HUES6 (cell line): ENCODE measurements around the gene CEP164.

Source experiments
- H3K27ac ChIP-seq: 2 replicates; pipeline ENCODE4 v1.7.0; 2013; ENCODE audit warnings: low read depth, mild to moderate bottlenecking, low read length, inconsistent platforms
- H3K27me3 ChIP-seq: 2 replicates; pipeline ENCODE4 v1.6.1; 2013; ENCODE audit warnings: low read length; ENCODE audit not compliant: control insufficient read depth, insufficient read depth
- H3K36me3 ChIP-seq: 2 replicates; pipeline ENCODE4 v1.6.1; 2013; ENCODE audit warnings: low read length; ENCODE audit not compliant: control insufficient read depth, insufficient read depth
- H3K4me1 ChIP-seq: 2 replicates; pipeline ENCODE4 v1.6.1; 2013; ENCODE audit warnings: low read length; ENCODE audit not compliant: control insufficient read depth, insufficient read depth
- H3K4me3 ChIP-seq: 2 replicates; pipeline ENCODE4 v1.5.1; 2013; ENCODE audit warnings: low read depth, low read length
- H3K9ac ChIP-seq: one replicate; pipeline ENCODE4 v1.6.1; 2013; ENCODE audit warnings: mild to moderate bottlenecking, low read length
- H3K9me3 ChIP-seq: 2 replicates; pipeline ENCODE4 v1.6.1; 2013; ENCODE audit warnings: low read depth, low read length; ENCODE audit not compliant: control insufficient read depth, insufficient read depth

The CEP164 gene

DNA sequence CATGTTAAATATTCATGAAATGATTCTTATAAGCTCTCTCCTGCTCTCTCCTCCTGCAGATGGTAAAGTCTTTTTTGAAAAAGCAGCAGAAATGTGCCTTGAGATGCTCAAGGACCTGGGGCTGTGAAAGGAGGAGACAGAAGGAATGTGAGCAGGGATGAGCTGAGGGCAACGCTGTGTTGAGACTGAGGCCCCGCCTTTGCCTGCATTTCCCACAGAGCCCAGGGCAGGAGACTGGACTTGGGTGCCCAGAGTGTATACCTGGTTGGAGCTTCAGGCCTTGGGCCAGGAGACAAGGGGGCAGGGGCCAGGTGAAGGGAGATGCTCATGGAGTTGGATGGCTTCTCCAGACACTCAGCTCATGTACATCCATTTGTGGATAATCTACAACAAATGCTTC, 39.2 kb downstream of the CEP164 start:
- Histone ChIP-seq H3K27me3 (no peaks in the 10 kb centered on the region), H3K4me1 (no peaks in the 10 kb centered on the region), H3K9me3 (no peaks in the 10 kb centered on the region), H3K27ac (no peak overlapping the region), H3K4me3 (no peak overlapping the region), H3K9ac (no peak overlapping the region), H3K36me3 (peaks cover 51% of the 10 kb centered on the region)

DNA sequence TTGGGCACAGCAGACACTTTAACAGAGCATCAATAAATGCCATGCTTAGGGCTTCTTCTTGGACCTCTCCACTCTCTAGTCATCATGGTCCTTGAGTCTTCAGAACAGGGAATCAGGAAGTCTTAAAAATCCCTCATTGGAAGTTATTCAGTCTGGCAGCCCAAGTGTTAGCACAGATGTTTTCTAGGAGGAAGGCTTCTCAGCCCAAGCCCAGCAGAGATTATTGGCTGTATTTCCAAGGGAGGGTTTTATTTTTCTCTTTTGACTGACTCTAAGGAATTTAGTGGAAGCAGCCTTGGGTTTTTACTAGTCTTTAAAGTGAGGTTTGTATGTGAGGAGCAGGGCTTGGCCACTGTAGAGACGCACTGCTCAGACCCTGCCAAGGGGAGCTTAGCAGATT, 41.9 kb downstream of the CEP164 start:
- H3K4me1 ChIP-seq: no peaks in the 10 kb centered on the region
- H3K36me3 ChIP-seq: peaks cover 42% of the 10 kb centered on the region

DNA sequence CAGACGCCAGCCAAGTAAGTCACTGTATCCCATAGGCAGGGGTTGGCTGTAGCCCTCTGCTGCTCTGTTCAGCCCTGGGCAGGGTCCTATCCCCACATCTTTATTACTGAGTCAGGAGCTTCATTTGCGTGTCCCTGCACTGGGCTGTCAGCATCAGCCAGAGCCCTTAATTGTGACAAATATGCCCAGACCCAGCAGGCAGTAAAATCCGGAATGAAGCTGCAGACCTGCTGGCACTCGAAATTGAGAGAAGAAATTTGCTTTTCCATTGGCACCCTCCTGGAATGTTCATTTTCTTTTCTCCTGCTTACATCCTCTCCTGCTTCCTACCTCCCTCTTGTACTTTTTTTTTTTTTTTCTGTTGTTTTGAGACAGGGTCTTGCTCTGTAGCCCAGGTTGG, 43.8 kb downstream of the CEP164 start:
- Histone ChIP-seq H3K9me3 (no peaks in the 10 kb centered on the region), H3K36me3 (peaks cover 54% of the 10 kb centered on the region), H3K27me3 (no peaks in the 10 kb centered on the region), H3K4me1 (no peaks in the 10 kb centered on the region), H3K27ac (no peak overlapping the region), H3K4me3 (no peak overlapping the region), H3K9ac (no peak overlapping the region)

More for the DNA sequence above, 41.9 kb downstream of the CEP164 start:
- H3K27me3 ChIP-seq: no peaks in the 10 kb centered on the region
- no peak overlapping the region for H3K4me3 ChIP-seq
- H3K9ac ChIP-seq: no peak overlapping the region
- no peaks in the 10 kb centered on the region for H3K9me3 ChIP-seq
- H3K27ac ChIP-seq: no peak overlapping the region

DNA sequence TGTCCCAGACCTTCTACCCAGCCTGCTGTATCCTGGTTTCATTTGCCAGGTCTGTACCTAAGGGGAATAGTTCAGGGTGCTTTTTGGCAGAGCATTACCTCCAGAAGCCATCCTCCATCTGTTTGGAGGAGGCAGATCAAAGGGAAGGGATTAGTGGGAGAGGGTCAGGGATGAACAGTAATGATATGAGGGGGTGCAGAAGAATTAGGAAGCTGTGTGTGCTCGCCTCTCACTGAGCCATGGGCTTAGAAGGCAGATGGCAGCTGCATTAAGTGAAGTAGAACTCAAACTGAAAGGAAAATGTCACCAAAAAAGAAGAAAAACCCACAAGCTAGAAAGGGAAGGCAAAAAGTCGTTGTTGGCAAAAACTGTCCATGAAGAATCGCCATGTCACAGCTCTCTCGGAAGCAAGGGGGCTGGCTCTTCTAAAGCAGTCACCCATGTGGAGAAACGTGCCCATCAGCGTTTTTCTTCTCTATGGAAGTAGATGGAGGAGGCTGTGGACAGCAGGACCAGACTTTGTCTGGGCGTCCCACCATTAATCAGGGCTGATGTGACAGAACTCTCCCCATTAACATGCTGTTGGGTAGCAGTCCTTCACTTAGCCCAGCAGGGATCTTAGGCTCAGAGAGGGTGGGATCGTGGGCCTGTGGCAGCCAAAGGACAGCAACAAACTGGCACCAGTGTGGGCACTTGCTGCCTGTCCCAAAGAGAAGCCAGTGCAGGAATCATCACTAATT, 46.8 kb downstream of the CEP164 start:
- H3K9me3 ChIP-seq: no peaks in the 10 kb centered on the region
- no peak overlapping the region for H3K27ac ChIP-seq
- peaks cover 46% of the 10 kb centered on the region for H3K36me3 ChIP-seq
- H3K4me3 ChIP-seq: no peak overlapping the region
- H3K9ac ChIP-seq: no peak overlapping the region
- no peaks in the 10 kb centered on the region for H3K4me1 ChIP-seq
- no peaks in the 10 kb centered on the region for H3K27me3 ChIP-seq

DNA sequence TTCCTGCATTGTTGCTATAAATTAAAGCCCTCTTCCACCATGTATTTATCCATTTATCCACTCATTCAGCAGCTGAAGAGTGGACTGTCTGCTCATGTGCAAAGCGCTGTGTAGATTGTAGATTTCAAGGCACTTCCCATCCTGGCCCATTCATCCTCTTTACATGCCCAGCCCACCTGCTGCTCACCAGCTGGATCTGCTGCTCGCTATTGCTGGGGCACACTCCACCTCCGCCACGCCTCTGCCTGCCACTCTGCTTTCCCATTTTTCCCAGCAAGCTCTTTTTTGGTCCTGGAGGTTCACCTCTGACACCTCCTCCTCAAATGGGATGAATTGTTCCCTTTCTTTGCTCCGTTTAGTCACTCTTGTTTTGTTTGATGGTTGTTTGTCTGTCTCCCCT, 48.3 kb downstream of the CEP164 start:
- H3K27ac ChIP-seq: no peak overlapping the region
- no peaks in the 10 kb centered on the region for H3K9me3 ChIP-seq
- H3K4me3 ChIP-seq: no peak overlapping the region
- no peak overlapping the region for H3K9ac ChIP-seq
- H3K36me3 ChIP-seq: peaks cover 50% of the 10 kb centered on the region
- H3K4me1 ChIP-seq: no peaks in the 10 kb centered on the region
- no peaks in the 10 kb centered on the region for H3K27me3 ChIP-seq

DNA sequence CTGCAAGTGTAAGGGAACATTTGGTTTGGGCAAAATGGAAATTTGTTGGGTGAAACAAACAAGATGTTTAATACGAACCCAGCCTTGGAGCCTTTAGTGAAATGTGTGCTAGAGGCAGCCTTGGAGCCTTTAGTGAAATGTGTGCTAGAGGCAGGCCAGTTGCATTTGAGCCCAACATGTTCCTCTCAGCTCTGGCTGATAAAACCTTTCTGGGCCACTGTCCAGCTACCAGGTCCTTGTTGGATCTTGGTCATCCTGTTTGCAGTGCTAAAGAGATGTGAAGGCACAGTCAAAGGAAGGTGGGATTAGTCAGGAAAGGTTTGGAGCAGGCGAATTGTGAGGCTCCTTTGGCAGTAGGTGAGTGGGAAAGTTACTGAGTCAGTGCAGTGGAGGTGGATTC, 48.9 kb downstream of the CEP164 start:
- Histone ChIP-seq H3K36me3 (peaks cover 50% of the 10 kb centered on the region), H3K27ac (no peak overlapping the region), H3K4me3 (no peak overlapping the region), H3K27me3 (no peaks in the 10 kb centered on the region), H3K9ac (no peak overlapping the region), H3K9me3 (no peaks in the 10 kb centered on the region), H3K4me1 (no peaks in the 10 kb centered on the region)

DNA sequence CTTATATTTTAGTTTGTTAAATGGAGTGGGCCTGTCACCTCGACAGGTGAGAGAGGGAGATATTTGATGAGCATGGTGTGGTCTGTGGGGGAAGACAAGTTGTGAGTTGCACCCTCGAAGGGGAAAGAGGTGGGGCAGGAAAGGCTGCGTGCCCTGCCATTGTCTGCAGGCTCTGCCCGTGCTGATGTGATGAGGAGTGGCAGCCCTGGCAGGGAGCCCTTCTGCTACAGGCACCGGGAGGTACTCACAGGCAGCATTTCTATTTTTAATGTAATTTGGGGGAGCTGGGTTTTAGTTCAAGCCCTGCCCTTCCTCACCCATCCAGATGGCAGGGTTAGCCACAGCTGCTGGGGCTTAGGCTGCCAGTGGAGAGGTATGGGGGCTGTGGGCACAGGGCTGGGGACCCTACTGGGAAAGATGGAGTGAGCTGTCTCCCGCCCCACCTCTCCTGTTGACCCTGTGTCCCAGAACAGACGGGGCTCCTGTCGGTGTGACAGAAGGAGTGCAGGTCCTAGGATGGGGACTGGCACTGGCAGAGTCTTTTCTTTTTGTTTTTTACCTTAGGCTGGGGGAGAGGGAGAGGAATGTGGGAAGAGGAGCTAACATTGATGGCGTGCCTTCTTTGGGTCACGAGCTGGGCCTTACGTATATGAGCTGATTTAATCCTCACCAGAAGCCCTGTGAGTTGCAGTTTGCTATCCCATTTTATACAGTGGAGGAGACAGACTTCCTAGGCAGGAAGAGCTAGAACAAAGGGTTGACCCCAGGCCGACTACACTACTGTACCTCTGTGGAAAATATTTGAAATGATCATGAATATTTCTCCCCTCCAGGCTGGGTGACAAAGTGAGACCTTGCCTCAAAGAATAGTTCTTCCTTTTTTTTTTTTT, 51.6 kb downstream of the CEP164 start:
- Histone ChIP-seq H3K27ac (no peak overlapping the region), H3K9me3 (no peaks in the 10 kb centered on the region), H3K9ac (no peak overlapping the region), H3K27me3 (no peaks in the 10 kb centered on the region), H3K36me3 (peaks cover 51% of the 10 kb centered on the region), H3K4me1 (no peaks in the 10 kb centered on the region), H3K4me3 (no peak overlapping the region)

DNA sequence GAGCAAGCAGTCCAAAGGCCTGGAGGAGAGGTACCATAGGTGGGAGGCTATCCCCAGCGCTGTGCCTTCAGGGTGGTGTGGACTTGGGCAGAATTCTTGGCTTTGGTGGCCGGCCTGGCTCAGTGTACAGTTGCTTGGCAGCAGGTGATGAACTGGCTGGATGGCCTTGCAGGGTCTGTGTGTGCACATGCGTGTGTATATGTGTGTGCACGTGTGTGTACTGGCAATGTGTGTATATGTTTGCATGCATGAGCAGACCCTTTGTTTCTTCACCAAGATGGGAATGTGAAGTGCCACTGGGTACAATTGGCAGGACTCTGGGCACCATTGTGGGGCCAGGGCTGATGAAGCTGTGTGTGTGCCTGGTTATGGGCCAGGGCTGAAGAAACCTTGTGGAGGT, 53.0 kb downstream of the CEP164 start:
- peaks cover 41% of the 10 kb centered on the region for H3K36me3 ChIP-seq

DNA sequence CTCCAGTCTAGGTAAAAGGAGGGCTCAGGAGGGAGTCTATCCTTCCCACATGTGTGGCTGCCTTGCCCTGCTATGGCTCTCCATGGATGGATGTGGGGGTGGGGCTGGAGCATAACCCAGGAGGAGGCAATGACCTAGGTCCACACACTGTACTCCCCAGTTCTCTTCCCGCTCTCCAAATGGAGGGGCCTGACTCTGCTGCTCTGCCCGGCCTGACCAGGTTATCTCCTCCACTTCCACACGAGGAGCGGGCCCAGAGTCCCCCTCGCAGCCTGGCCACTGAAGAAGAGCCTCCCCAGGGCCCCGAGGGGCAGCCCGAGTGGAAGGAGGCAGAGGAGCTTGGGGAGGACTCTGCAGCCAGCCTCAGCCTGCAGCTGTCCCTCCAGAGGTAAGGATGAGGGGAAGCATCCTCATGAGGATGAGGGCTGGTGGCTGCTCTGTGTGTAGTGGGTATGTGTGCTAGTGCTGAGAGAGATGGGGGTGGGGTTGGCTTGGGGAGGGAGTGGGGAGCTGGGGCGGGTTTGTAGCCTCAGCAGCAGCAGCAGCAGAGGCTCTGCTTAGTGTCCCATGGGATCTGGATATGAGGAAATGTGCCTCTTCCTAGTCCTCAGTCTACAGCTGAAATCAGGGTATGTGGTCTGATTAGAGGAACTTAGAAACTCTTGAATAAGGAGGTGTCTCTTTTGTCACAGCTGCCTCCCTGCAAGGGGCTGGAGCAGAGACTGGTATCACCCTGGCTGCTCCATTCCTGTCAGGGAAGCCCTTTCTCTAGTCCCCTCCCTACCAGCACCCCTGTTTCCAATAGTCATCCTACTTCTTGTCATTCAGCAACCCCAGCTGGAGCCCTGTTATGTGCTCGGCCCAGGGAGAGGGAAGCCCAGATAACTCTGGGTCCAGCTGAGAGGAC, 54.1 kb downstream of the CEP164 start:
- no peak overlapping the region for H3K4me3 ChIP-seq
- no peaks in the 10 kb centered on the region for H3K27me3 ChIP-seq
- no peaks in the 10 kb centered on the region for H3K9me3 ChIP-seq
- H3K36me3 ChIP-seq: peaks cover 33% of the 10 kb centered on the region
- no peak overlapping the region for H3K9ac ChIP-seq
- no peak overlapping the region for H3K27ac ChIP-seq
- no peaks in the 10 kb centered on the region for H3K4me1 ChIP-seq

More for the DNA sequence above, 53.0 kb downstream of the CEP164 start:
- H3K9ac ChIP-seq: no peak overlapping the region
- no peak overlapping the region for H3K27ac ChIP-seq
- no peaks in the 10 kb centered on the region for H3K9me3 ChIP-seq
- H3K4me3 ChIP-seq: no peak overlapping the region
- H3K27me3 ChIP-seq: no peaks in the 10 kb centered on the region
- H3K4me1 ChIP-seq: no peaks in the 10 kb centered on the region

DNA sequence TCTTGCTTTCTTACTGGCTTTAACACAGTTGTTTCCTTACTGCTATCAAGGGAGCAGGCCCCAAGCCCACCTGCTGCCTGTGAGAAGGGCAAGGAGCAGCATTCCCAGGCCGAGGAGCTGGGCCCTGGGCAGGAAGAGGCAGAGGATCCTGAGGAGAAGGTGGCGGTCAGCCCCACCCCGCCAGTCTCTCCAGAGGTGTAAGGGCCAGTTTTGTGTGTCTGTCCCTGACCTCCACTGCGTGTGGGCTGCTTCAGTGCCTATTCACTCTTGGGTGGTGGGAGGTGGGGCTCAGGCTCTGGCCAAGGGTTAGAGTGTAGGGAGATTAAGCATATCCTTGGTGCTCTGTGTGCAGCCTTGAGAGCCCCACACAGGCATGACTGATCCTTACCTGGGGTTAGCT, 55.1 kb downstream of the CEP164 start:
- Histone ChIP-seq H3K9ac (no peak overlapping the region), H3K36me3 (peaks cover 41% of the 10 kb centered on the region), H3K27me3 (no peaks in the 10 kb centered on the region), H3K27ac (no peak overlapping the region), H3K4me3 (no peak overlapping the region), H3K4me1 (no peaks in the 10 kb centered on the region), H3K9me3 (no peaks in the 10 kb centered on the region)
